Cerebellar cortex (tissue), 1 donor: ENCODE data around the gene DNMBP.
"Not testable (repeated sequence)": the region's sequence is repeated elsewhere in the genome, so short reads cannot be mapped to it uniquely, and the experiment has no call there.

ENCODE experiments used
- DNase-seq: peaks from one replicate; pipeline ENCODE4 v3.0.0-alpha.2; 2015; ENCODE audit warnings: low spot score

The DNMBP gene

DNA sequence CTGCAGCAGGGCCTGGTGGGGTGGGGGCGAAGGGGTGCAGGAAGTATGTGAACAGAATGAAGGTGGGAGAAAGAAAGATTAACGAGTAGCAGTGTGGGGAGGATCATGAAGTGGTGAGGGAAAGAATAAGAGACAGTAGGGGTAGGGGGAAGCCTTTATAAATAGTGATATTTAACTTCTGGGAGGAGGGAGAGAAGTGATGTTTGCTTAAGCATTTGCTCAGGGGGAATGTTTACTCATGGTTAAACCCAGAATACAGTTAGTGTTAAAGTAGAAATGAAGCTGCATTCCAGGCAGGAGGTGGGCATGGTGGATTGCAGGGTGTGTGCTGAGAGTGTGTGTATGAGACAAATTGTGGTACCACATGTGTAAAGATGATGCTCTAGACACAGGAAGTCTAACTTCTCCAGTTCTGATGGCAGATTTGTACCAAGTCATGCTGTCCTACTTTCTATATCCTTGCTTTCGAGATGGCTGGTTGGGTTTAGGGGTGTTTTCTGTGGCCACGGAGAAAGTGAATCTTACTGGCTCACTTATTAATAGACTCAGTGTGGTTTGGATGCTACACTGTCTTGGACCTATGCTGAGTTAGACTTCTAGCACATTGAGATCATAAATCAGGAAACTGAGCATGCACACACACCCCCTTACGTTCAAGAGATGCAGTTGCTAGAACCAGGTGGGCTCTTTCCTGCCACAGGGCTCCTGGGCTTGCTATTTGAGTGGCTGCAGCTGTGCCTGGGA lies 10.6 kb upstream of the DNMBP start:
- no peak for DNase-seq

DNA sequence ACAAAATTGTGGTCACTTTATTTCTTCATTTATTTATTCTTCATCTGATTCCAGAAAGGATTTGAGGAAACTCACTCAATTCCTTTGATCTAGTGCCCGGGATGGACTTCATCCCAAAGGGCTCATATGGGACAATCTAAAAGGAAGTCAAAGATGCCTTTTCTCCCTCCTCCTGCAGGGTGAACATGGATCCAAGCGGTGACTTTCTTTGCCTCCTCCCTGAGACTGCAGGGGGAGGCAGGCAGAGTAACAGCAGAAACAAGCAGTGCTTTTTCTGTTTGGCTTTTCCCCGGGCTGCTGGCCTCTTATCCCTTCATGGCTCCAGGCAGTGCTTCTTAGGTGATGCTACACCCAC lies 10.0 kb upstream of the DNMBP start:
- peak; percentile 29 for DNase-seq

DNA sequence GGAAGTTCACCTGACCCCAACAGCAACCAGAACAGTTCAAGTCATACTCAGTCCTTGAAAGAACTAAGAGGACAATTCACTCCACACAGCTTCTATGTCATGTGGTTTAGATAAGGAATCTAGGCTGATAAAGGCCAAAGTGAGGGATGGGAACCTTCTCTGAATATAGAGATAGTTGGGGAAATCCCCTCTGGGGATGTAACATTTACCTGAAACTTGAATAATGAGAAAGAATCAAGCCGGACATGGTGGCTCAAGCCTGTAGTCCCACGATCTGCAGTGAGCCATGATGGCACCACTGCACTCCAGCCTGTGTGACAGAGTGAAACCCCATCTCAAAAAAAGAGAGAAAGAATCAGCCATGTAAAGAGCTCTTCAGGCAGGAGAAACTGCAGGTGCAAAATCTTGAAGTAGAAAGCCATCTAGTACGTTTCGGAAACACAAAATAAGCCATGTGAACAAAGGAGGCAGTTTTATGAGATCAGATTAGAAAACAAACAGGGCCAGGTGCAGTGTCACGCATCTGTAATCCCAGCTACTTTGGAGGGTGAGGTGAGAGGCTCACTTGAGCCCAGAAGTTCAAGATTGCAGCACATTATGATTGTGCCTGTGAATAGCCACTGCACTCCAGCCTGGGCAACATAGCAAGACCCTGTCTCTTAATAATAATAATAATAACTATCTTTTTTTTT lies 4.5 kb upstream of the DNMBP start:
- no peak for DNase-seq

DNA sequence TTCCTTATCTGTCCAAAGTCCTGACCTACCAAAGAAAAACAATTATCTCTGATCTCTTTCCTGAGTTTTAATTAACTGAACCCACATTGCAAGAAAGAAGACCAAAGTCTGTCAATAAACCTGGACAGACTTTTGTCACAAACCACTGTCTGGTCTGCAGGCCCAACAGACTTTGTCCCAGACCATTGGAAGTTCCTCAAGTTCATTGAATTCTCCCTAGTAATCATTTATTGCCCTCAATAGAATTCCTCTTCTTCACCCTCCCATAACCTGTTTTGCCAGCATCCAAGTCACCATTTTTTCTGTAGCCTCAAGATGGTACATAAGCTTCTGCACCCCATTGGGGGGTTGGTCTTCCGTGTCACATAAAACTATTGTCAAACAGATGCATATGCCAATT lies 3.9 kb upstream of the DNMBP start:
- DNase-seq = no peak

- DNase-seq = not testable (repeated sequence)
Observed at GRCh38 chr10:100011906-100012305, 2.2 kb upstream of the DNMBP start.

- DNase-seq = peak; percentile 51
Observed at GRCh38 chr10:100009283-100009792, 409 bp downstream of the DNMBP start.

GRCh38 chr10:100008708-100009282 lies 952 bp downstream of the DNMBP start:
- DNase-seq = peak; percentile 54

GRCh38 chr10:100008142-100008522 lies 1.6 kb downstream of the DNMBP start:
- peak; percentile 52 for DNase-seq

- peak; percentile 17 for DNase-seq
Observed at GRCh38 chr10:100007231-100008141, 2.3 kb downstream of the DNMBP start.

DNA sequence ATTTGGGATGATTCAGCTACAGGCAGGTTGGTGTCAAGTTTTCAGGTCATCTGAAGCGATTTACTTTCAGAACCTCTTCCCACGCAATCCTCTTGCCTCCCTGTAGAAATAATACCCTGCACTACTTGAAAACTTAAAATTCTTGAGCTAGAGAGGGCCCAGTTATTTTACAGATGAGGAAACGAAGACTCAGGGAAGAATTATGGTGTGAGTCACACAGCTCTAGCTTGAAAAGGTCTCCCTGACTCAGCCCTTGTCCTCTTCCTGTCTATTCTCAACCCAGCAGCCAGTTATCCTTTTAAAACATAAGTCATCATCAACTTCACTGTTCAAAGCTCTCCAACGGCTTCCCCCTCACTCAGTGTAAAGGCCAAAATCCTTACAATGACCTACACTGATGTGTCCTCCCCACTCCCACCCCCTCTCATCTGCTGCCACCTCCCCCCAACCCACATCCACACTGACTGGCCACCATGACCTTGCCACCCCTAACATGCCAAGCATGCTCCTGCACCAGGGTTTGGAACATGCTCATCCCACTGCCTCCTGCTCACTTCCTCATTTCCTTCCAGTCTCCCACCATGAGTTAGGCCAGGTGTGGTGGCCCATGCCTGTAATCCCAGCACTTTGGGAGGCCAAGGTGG lies 3.4 kb downstream of the DNMBP start:
- peak; percentile 31 for DNase-seq

DNA sequence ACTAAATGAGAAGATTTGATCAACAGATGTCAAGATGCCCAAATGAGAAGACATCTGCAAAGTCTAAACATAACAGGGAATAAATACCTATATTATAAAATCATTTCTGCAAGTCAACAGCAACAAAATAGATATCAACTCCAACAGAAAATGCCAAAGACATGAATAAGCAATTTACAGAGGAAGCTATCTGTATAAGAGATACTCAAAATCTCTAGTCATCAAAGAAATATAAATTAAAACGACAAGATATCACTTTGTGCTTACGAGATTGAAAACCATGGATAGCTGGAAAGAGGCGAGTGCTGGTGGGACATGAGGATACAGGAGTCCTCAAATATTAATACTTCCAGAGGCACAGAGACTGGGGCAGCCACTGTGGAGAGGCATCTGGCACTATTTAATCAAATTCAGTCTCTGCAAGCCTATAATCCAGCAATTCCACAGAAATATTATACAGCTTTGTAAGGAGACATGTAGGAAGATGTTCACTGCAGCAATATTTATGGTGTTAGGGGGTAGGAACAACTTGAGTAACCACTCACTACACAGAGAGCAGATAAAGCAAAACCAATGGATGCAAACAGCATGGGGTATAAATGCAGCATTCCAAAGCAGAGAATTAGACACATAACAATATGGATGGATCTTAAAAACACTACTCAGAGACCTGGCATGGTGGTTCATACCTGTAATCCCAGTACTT lies 4.8 kb downstream of the DNMBP start:
- DNase-seq = no peak

GRCh38 chr10:100000109-100000644 lies 9.6 kb downstream of the DNMBP start:
- DNase-seq = no peak

DNA sequence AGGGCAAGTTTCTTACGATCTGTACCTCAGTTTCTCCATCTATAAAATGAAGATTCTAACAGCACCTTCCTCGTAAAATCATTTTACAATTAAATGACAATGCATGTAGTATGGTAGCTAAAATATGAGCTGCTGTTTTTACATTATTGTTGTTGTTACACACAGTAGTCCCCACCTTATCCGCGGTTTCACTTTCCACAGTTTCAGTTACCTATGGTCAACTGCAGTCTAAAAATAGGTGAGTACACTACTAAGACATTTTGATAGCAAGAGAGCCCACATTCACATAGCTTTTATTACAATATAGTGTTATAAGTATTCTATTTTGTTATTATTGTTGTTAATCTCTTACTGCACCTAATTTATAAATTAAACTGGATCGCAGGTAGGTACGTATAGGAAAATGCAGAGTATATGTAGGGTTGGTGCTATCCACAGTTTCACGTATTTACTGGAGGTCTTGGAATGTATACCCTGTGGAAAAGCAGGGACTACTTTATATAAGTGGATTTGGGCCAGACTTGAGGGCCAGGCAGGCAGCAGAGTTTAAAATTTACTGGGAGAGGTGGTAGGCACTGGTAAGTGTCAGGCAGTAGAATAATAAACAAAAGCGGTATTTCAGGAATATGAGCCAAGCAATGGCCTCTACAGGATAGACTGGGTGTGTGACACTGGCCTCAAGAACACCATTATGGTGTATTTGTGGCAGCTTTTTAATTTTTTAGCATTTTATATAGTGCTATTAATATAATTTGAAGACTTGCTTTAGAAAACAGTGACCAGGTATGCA lies 10.2 kb downstream of the DNMBP start:
- no peak for DNase-seq

GRCh38 chr10:99998889-99999288 lies 10.9 kb downstream of the DNMBP start:
- no peak for DNase-seq

- no peak for DNase-seq
Observed at GRCh38 chr10:99996671-99997648, 12.8 kb downstream of the DNMBP start.

- no peak for DNase-seq
Observed at GRCh38 chr10:99995713-99996112, 14.0 kb downstream of the DNMBP start.

GRCh38 chr10:99995269-99995668 lies 14.5 kb downstream of the DNMBP start:
- DNase-seq = no peak

- no peak for DNase-seq
Observed at GRCh38 chr10:99994801-99995200, 14.9 kb downstream of the DNMBP start.
